ENCODE measurements around the gene STRN4. TPM values are rescaled to one million over a fixed set of nuclear protein-coding genes. Genes with fewer than 3 reads are reported as not detected.
A peak's percentile ranks its signal among the peaks of the same experiment; 100 is the strongest.

Gene STRN4
- total RNA-seq, 1 experiment from 2014 or later = 107 TPM

DNA sequence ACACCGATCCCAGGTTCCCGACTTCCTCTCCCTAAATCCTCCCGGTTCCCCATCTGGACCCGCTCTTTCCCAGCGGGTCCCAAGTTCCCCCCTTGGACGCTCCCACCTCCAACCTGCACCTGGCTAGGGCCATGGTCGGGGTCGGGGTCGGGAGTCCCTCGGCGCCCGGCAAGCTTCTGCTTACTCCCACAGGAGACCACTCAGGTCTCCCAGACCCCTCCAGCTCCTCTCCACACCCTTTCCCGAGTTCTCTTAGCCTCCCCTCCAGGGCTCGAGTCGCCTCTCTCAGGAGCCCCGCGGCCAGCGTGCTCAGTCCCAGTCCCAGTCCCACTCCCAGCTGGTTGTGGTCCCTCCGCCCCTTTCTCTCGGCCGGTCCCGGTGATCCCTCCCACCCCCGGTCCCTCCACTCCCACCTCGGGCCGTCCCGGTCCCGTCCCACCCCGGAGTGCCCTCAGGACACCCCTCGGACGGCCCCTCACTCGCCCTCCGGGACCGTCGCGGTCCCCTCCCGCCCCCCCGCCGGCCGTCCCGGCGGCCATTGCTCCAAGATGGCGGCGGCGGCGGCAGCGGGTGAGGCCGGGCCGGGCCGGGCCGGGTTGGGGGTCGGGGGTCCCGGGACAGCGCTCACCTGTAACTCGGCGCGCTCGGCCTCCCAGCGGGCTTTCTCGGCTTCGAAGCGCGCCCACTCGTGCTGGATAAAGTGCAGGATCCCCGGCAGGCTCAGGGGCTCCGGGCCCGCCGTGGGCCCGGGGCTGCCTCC lies 549 bp downstream of the STRN4 start, which contains the start of gene FKRP:
FKRP (plus strand) TSS at position 537 of the 760 bp plus-strand sequence. CDS start 9,394 bp downstream, outside the sequence.
- H3K36me3 ChIP-seq (ENCODE audit: control insufficient read depth in 1 of 2, insufficient read depth in 2 of 2, low read length in 2 of 2) = peaks cover 4 to 10% of the 10 kb centered on the region in 2 experiments; a peak in 2 of 4 replicates
- H3K9me2 ChIP-seq (ENCODE audit: insufficient read depth) = no peaks in the 10 kb centered on the region
- ATAC-seq = peak; percentile 62
- no peak for DNase-seq (ENCODE audit: low read depth, low spot score)
- no peak within 1 kb of the TSS for H2AFZ ChIP-seq (ENCODE audit: low read depth, low read length, poor library complexity, severe bottlenecking)
- no peaks in the 10 kb centered on the region for H3K27me3 ChIP-seq (ENCODE audit: insufficient read depth, low read length)
- ChIA-PET CTCF (interaction anchor here (1.0 kb wide), 1 partner anchor 8 kb away, joined by 3 read pairs; no protein-coding TSS in a partner anchor), POLR2A (interaction anchor here (0.7 to 1.7 kb wide), 2 partner anchors 19 to 28 kb away, joined by 3 to 4 read pairs; no protein-coding TSS in a partner anchor), RAD21 (ENCODE audit: low non-redundant PET in 1 of 2, low total read pairs in 2 of 2, uncharacterized antibody in 2 of 2, unreplicated experiment in 2 of 2) (interaction anchor here in 1 of 2 experiments (0.7 kb wide), 1 partner anchor 682 kb away, joined by 3 read pairs; no protein-coding TSS in a partner anchor)
- BruUV-seq (replicated peaks) = no TSS peak
- peaks cover 7% of the 10 kb centered on the region; the same call in 1 of the 2 replicates for H4K20me1 ChIP-seq (ENCODE audit: insufficient read depth)
- intact Hi-C loops (cut with micrococcal nuclease) = loop anchor here (2.0 kb wide), 1 partner anchor 217 kb away; no protein-coding TSS in a partner anchor
- peak within 1 kb of the TSS; percentile 98 for H3K9ac ChIP-seq (ENCODE audit: low read length)
- peak within 1 kb of the TSS; percentile 98 for H3K4me2 ChIP-seq (ENCODE audit: low read length)
- H3K4me3 ChIP-seq (replicated peaks in 1 of 2; ENCODE audit: low read depth in 1 of 2, low read length in 2 of 2) = peak within 1 kb of the TSS; percentile 98 to 99
- H3K79me2 ChIP-seq (ENCODE audit: insufficient read depth, low read length) = peaks cover 54% of the 10 kb centered on the region
- peaks cover 5 to 20% of the 10 kb centered on the region in 2 experiments for H3K4me1 ChIP-seq (ENCODE audit: control insufficient read depth in 1 of 2, insufficient read depth in 2 of 2, low read length in 2 of 2)
- H3K9me3 ChIP-seq (ENCODE audit: control insufficient read depth in 1 of 2, insufficient read depth in 1 of 2, low read depth in 1 of 2, low read length in 2 of 2) = no peaks in the 10 kb centered on the region
- peak within 1 kb of the TSS; percentile 95 for H3K27ac ChIP-seq (ENCODE audit: low read depth, low read length)
- TF ChIP-seq JUND (IDR thresholded peaks at IDR 0.05) = no peak
- TF ChIP-seq, protein P1, sequence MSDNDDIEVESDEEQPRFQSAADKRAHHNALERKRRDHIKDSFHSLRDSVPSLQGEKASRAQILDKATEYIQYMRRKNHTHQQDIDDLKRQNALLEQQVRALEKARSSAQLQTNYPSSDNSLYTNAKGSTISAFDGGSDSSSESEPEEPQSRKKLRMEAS (IDR thresholded peaks at IDR 0.05) = no peak
- TF ChIP-seq POLR2AphosphoS5 (IDR thresholded peaks at IDR 0.05; ENCODE audit: low read depth, low read length) = peak; percentile 58
- no peak for TF ChIP-seq EZH2 (IDR thresholded peaks at IDR 0.05)
- TF ChIP-seq FOSL1 (IDR thresholded peaks at IDR 0.05; ENCODE audit: low read depth) = no peak
- no peak for TF ChIP-seq ATF3 (IDR thresholded peaks at IDR 0.05)
- no peak for TF ChIP-seq TCF7L2 (IDR thresholded peaks at IDR 0.05; ENCODE audit: borderline replicate concordance, extremely low read depth, insufficient read depth, insufficient read length)
- no peak for TF ChIP-seq RAD21 (IDR thresholded peaks at IDR 0.05; ENCODE audit: low read depth)
- TF ChIP-seq ZFX (IDR thresholded peaks at IDR 0.05) = peak; percentile 96; the same call in 1 of the 2 replicates
- no peak for TF ChIP-seq ZNF274 (IDR thresholded peaks at IDR 0.05; ENCODE audit: low read depth, low read length)
- no peak for TF ChIP-seq CBX3 (IDR thresholded peaks at IDR 0.05; ENCODE audit: low read depth)
- TF ChIP-seq SRF (IDR thresholded peaks at IDR 0.05; ENCODE audit: low read depth) = no peak
- no peak for TF ChIP-seq EGR1 (IDR thresholded peaks at IDR 0.05; ENCODE audit: low read depth)
- TF ChIP-seq POLR2A (IDR thresholded peaks at IDR 0.05; ENCODE audit: borderline replicate concordance, extremely low read depth, insufficient read depth, insufficient read length) = no peak
- peak; percentile 96 for TF ChIP-seq YY1 (IDR thresholded peaks at IDR 0.05; ENCODE audit: extremely low read depth, insufficient replicate concordance, low read depth, low read length)
- no peak for TF ChIP-seq ELF1 (IDR thresholded peaks at IDR 0.05; ENCODE audit: borderline replicate concordance, low read depth)
- TF ChIP-seq SIN3A (IDR thresholded peaks at IDR 0.05; ENCODE audit: low read depth) = no peak
- TF ChIP-seq, protein P2, sequence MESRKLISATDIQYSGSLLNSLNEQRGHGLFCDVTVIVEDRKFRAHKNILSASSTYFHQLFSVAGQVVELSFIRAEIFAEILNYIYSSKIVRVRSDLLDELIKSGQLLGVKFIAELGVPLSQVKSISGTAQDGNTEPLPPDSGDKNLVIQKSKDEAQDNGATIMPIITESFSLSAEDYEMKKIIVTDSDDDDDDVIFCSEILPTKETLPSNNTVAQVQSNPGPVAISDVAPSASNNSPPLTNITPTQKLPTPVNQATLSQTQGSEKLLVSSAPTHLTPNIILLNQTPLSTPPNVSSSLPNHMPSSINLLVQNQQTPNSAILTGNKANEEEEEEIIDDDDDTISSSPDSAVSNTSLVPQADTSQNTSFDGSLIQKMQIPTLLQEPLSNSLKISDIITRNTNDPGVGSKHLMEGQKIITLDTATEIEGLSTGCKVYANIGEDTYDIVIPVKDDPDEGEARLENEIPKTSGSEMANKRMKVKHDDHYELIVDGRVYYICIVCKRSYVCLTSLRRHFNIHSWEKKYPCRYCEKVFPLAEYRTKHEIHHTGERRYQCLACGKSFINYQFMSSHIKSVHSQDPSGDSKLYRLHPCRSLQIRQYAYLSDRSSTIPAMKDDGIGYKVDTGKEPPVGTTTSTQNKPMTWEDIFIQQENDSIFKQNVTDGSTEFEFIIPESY (IDR thresholded peaks at IDR 0.05; ENCODE audit: extremely low read depth, insufficient replicate concordance, low read length) = no peak
- TF ChIP-seq, protein P3, sequence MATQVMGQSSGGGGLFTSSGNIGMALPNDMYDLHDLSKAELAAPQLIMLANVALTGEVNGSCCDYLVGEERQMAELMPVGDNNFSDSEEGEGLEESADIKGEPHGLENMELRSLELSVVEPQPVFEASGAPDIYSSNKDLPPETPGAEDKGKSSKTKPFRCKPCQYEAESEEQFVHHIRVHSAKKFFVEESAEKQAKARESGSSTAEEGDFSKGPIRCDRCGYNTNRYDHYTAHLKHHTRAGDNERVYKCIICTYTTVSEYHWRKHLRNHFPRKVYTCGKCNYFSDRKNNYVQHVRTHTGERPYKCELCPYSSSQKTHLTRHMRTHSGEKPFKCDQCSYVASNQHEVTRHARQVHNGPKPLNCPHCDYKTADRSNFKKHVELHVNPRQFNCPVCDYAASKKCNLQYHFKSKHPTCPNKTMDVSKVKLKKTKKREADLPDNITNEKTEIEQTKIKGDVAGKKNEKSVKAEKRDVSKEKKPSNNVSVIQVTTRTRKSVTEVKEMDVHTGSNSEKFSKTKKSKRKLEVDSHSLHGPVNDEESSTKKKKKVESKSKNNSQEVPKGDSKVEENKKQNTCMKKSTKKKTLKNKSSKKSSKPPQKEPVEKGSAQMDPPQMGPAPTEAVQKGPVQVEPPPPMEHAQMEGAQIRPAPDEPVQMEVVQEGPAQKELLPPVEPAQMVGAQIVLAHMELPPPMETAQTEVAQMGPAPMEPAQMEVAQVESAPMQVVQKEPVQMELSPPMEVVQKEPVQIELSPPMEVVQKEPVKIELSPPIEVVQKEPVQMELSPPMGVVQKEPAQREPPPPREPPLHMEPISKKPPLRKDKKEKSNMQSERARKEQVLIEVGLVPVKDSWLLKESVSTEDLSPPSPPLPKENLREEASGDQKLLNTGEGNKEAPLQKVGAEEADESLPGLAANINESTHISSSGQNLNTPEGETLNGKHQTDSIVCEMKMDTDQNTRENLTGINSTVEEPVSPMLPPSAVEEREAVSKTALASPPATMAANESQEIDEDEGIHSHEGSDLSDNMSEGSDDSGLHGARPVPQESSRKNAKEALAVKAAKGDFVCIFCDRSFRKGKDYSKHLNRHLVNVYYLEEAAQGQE (IDR thresholded peaks at IDR 0.05; ENCODE audit: low read depth) = no peak
